A673 (cell line): ENCODE results near the gene GJD2. TPM values are rescaled to one million over a fixed set of nuclear protein-coding genes. Genes with fewer than 3 reads are reported as not detected.

Experiments
- BruUV-seq: library from RNA; stranded (reverse); fragments of 400-500 nt; replicated peaks from 2 replicates; lab custom pipeline; 2021; lab: Mats Ljungman, UMichigan
- CTCF ChIA-PET: fragments of 300-600 bp; sonication (Branson Sonifier 250); formaldehyde crosslinking; loops from one replicate; lab custom pipeline; 2022; ENCODE audit warnings: antibody characterized with exemption; lab: Charles Lee
- POLR2A ChIA-PET: fragments of 300-600 bp; sonication (Branson Sonifier 250); formaldehyde crosslinking; loops from one replicate; lab custom pipeline; 2022; ENCODE audit warnings: antibody characterized with exemption; ENCODE audit not compliant: low non-redundant PET; lab: Charles Lee
- DNase-seq: peaks from one replicate; pipeline ENCODE4 v3.0.0-alpha.2; 2015; ENCODE audit warnings: low spot score
- H3K27ac ChIP-seq: fragments of 200-600 bp; sonication (generic); 2 replicates; pipeline ENCODE4 v1.5.1; 2016; ENCODE audit warnings: mixed run types, low read depth, mild to moderate bottlenecking, mixed read lengths, antibody characterized with exemption, low read length; ENCODE audit not compliant: poor library complexity, severe bottlenecking
- H3K27me3 ChIP-seq: fragments of 200-600 bp; sonication (generic); replicated peaks from 2 replicates; pipeline ENCODE4 v1.6.1; 2017; ENCODE audit warnings: mixed run types, low read depth, mild to moderate bottlenecking, mixed read lengths, antibody characterized with exemption, low read length; ENCODE audit not compliant: insufficient read depth, poor library complexity
- H3K36me3 ChIP-seq: fragments of 200-600 bp; sonication (generic); 2 replicates; pipeline ENCODE4 v1.6.1; 2016; ENCODE audit warnings: mixed run types, mild to moderate bottlenecking, mixed read lengths, antibody characterized with exemption, low read length; ENCODE audit not compliant: insufficient read depth, poor library complexity, severe bottlenecking
- H3K4me1 ChIP-seq: fragments of 200-600 bp; sonication (generic); 2 replicates; pipeline ENCODE4 v1.6.1; 2017; ENCODE audit warnings: mixed run types, mild to moderate bottlenecking, mixed read lengths, antibody characterized with exemption, low read length; ENCODE audit not compliant: insufficient read depth, poor library complexity, severe bottlenecking
- H3K4me3 ChIP-seq: fragments of 200-600 bp; sonication (generic); 2 replicates; pipeline ENCODE4 v1.5.1; 2016; ENCODE audit warnings: low read depth, mixed run types, mild to moderate bottlenecking, mixed read lengths, low read length; ENCODE audit not compliant: poor library complexity, severe bottlenecking
- H3K9me3 ChIP-seq: fragments of 200-600 bp; sonication (generic); 2 replicates; pipeline ENCODE4 v1.6.1; 2016; ENCODE audit warnings: mixed run types, low read depth, mild to moderate bottlenecking, mixed read lengths, antibody characterized with exemption, low read length; ENCODE audit not compliant: poor library complexity, severe bottlenecking
- EZH2 ChIP-seq: fragments of 200-600 bp; sonication (generic); IDR thresholded peaks from 2 replicates; pipeline ENCODE4 v1.6.1; 2017; ENCODE audit warnings: borderline replicate concordance, low read depth, mild to moderate bottlenecking, mixed read lengths, antibody characterized with exemption, low read length; ENCODE audit not compliant: poor library complexity, severe bottlenecking
- intact Hi-C: fragments of 100-400 bp; cut with micrococcal nuclease; formaldehyde crosslinking; loops from one replicate; pipeline ENCODE4 v1.10.0; 2022; ENCODE audit not compliant: unreplicated experiment
- total RNA-seq: library from RNA; stranded (reverse); gene quantifications from 2 replicates; pipeline ENCODE4 v1.2.3, GENCODE V29; 2021
- TF ChIP-seq, protein P1 (sequence below): fragments of 300-800, 200-600 bp; sonication (generic); conservative IDR thresholded peaks from 2 replicates; pipeline ENCODE4 v1.5.1; 2017; ENCODE audit warnings: low read depth, mild to moderate bottlenecking, antibody characterized with exemption, low read length, moderate library complexity, mixed read lengths

The GJD2 gene
- total RNA-seq, 1 experiment from 2014 or later, result not detected

DNA sequence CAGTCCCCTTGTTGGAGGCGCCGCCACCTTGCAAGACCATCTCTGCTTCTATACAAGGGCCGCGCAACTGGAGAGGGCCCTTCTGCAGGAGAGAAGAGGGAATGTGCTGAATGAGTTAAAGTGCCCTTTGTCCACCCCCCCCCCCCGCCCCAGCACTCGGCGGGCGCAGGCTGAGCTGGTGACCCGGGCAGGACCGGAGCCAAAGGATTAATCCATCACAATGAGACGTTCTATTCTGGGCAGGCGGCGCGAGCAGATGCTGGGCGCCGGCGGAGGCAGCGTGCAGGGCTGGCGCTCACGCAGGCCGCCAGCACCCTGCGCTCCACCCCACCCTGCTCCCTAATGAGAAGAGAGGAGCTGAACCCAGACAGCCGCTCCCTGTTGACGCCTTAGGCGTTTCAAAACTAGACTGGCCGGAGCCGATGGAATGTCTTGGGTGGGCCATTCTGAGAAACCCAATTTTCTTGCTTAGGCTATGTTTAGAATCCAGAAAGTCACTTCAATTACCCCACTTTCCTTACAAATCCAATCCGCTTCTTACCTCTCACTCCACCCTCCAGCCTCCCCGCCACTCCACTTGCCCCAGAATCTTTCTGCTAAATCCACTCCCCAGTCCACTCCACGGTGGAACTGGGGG lies 32.9 kb downstream of the GJD2 start:
- BruUV-seq, result no TSS peak
- peak overlapping the region; percentile 8 for H3K4me3 ChIP-seq
- H3K27ac ChIP-seq, result no peak overlapping the region
- H3K9me3 ChIP-seq, result no peaks in the 10 kb centered on the region
- TF ChIP-seq EZH2, result no peak
- TF ChIP-seq, protein P1, sequence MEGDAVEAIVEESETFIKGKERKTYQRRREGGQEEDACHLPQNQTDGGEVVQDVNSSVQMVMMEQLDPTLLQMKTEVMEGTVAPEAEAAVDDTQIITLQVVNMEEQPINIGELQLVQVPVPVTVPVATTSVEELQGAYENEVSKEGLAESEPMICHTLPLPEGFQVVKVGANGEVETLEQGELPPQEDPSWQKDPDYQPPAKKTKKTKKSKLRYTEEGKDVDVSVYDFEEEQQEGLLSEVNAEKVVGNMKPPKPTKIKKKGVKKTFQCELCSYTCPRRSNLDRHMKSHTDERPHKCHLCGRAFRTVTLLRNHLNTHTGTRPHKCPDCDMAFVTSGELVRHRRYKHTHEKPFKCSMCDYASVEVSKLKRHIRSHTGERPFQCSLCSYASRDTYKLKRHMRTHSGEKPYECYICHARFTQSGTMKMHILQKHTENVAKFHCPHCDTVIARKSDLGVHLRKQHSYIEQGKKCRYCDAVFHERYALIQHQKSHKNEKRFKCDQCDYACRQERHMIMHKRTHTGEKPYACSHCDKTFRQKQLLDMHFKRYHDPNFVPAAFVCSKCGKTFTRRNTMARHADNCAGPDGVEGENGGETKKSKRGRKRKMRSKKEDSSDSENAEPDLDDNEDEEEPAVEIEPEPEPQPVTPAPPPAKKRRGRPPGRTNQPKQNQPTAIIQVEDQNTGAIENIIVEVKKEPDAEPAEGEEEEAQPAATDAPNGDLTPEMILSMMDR, result no peak
- no peaks in the 10 kb centered on the region for H3K36me3 ChIP-seq
- peak; percentile 44 for DNase-seq
- no peaks in the 10 kb centered on the region for H3K4me1 ChIP-seq
- CTCF ChIA-PET, result no interaction called here
- POLR2A ChIA-PET, result no interaction called here
- H3K27me3 ChIP-seq, result peaks cover 80% of the 10 kb centered on the region
- intact Hi-C loops, result no loop called here

DNA sequence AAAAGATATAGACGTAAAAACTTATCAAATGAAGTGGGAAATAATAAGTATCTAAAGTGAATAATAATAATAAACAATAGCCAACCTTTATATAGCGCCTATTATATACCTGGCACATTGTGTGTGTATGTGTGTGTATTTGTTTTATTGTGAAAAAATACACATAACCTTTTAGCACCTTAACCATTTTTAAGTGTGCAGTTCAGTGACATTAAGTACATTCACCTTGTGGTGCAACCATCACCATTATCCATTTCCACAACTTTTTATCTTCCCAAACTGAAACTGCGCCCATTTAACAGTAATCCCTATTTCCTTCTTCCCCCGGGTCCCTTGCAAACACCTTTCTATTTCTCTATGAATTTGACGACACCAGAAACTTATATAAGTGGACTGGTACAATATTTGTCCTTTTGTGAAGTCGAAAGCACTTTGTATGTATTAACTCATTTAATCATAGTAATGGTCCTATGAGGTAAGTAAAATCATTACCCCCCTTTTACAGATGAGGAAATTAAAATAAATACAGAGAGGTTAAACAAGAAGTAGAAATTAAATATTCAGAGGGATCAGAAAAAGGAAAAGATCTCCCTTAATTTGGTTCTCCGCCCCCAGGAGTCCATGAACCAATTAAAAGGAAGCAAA lies 33.5 kb downstream of the GJD2 start:
- Histone ChIP-seq H3K9me3 (no peaks in the 10 kb centered on the region), H3K4me1 (no peaks in the 10 kb centered on the region), H3K4me3 (peak overlapping the region; percentile 8), H3K36me3 (no peaks in the 10 kb centered on the region), H3K27ac (no peak overlapping the region), H3K27me3 (peaks cover 80% of the 10 kb centered on the region)
- TF ChIP-seq, protein P1, result no peak
- TF ChIP-seq EZH2, result no peak
- intact Hi-C loops, result no loop called here
- CTCF ChIA-PET, result no interaction called here
- no TSS peak for BruUV-seq
- DNase-seq, result no peak
- POLR2A ChIA-PET, result no interaction called here

DNA sequence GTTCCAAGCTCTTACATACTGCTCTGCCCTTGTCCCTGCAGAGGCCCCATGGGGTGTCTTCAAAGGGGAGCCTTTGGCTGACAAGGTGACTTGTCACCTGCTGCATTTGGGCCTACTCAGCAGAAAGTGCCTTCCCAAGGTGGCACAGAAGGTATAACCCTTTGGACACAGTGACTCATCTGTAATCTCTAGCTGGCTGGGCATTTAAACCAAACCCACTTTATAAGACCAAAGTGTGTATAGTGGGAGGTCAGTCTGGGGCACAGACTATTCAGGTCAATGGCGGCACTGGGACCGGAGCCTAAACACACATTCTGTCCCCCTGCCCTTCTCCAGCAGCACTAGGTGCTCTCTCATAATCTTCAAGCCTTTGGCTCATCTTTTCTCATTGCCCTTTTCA lies 35.1 kb downstream of the GJD2 start:
- TF ChIP-seq, protein P1, result no peak
- TF ChIP-seq EZH2, result no peak
- Histone ChIP-seq H3K36me3 (no peaks in the 10 kb centered on the region), H3K9me3 (no peaks in the 10 kb centered on the region), H3K27ac (no peak overlapping the region), H3K4me1 (no peaks in the 10 kb centered on the region), H3K4me3 (no peak overlapping the region), H3K27me3 (peaks cover 69% of the 10 kb centered on the region)
- no peak for DNase-seq
- BruUV-seq, result no TSS peak
- ChIA-PET POLR2A (no interaction called here), CTCF (no interaction called here)
- intact Hi-C loops, result no loop called here
